Measurements from ENCODE around the gene ARIH2. TPM values are rescaled to one million over a fixed set of nuclear protein-coding genes. Genes with fewer than 3 reads are reported as not detected.

The ARIH2 gene
- total and polyA plus RNA-seq, 2 of the 8 experiments (the other 6 are each of a cell fraction or from before 2014, with no cell fraction given) = 72.9 to 136 TPM

- TF ChIP-seq CTCF (IDR thresholded peaks at IDR 0.05; ENCODE audit: control extremely low read depth in 1 of 3, insufficient read depth in 1 of 3, low read depth in 1 of 3, low read length in 3 of 3) = 0 out of 4 replicates have a peak, but pooled peaks of 1 of the 3 experiments have one; percentile 1
- no peak for TF ChIP-seq CHD2 (IDR thresholded peaks at IDR 0.05; ENCODE audit: low read length)
- TF ChIP-seq ATF2 (IDR thresholded peaks at IDR 0.05; ENCODE audit: low read length) = no peak
- TF ChIP-seq CEBPB (IDR thresholded peaks at IDR 0.05; ENCODE audit: low read depth, low read length) = peak; percentile 79
- no peak for TF ChIP-seq CHD1 (IDR thresholded peaks at IDR 0.05; ENCODE audit: low read depth, low read length)
- no peak for TF ChIP-seq BCL11A (IDR thresholded peaks at IDR 0.05; ENCODE audit: low read depth in 2 of 2, low read length in 2 of 2)
- peak in 1 of 2 experiments; percentile 88; a peak in 2 of 3 replicates for TF ChIP-seq POLR2A (IDR thresholded peaks at IDR 0.05; ENCODE audit: control extremely low read depth in 1 of 2, low read depth in 2 of 2, low read length in 2 of 2)
- no peak for TF ChIP-seq ATF3 (IDR thresholded peaks at IDR 0.05; ENCODE audit: insufficient read depth, low read depth, low read length)
- TF ChIP-seq, protein P1, sequence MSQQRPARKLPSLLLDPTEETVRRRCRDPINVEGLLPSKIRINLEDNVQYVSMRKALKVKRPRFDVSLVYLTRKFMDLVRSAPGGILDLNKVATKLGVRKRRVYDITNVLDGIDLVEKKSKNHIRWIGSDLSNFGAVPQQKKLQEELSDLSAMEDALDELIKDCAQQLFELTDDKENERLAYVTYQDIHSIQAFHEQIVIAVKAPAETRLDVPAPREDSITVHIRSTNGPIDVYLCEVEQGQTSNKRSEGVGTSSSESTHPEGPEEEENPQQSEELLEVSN (IDR thresholded peaks at IDR 0.05) = no peak
- TF ChIP-seq CTBP2 (IDR thresholded peaks at IDR 0.05; ENCODE audit: borderline replicate concordance, insufficient read depth, insufficient read length, low read length) = no peak
These were observed at the start of gene ARIH2 (continued) for GRCh38 chr3:48918388-48919214.

Data from H1 (cell line).